A673 (cell line): ENCODE data around the gene SLC12A6.

Experiments used
- EZH2 ChIP-seq: fragments of 200-600 bp; sonication (generic); IDR thresholded peaks from 2 replicates; pipeline ENCODE4 v1.6.1; 2017; ENCODE audit warnings: borderline replicate concordance, low read depth, mild to moderate bottlenecking, mixed read lengths, antibody characterized with exemption, low read length; ENCODE audit not compliant: poor library complexity, severe bottlenecking
- TF ChIP-seq, protein P1 (sequence below): fragments of 300-800, 200-600 bp; sonication (generic); conservative IDR thresholded peaks from 2 replicates; pipeline ENCODE4 v1.5.1; 2017; ENCODE audit warnings: low read depth, mild to moderate bottlenecking, antibody characterized with exemption, low read length, moderate library complexity, mixed read lengths

DNA sequence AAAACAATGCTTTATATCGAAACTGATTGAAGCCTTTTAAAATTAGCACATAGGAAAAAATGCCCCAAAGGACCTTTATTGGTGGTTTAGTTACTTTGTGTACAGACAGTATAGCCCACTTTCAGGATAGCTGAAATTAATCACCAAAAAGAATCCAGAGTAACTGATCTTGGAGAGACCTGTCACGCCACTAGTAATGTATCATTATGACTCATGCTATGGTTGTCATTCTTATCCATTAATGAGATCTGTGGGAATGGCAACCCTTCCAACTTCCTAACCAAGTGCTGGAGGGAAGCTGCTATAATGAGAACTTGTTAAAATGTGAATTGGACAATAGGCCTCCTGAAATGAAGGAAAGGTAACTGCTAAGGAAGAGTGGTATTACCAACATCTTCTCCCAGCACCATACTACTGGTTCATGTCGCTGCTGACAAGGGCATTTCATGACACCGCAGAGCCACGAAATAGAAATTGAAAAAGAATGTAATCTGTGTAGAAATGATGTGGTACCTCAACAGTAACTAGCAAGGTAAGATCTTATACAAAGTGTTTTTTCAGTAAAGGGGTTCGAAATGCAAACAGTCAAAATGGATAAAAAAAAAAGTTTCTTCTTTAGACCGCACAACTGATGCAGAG lies 119.9 kb downstream of the SLC12A6 start:
- TF ChIP-seq, protein P1, sequence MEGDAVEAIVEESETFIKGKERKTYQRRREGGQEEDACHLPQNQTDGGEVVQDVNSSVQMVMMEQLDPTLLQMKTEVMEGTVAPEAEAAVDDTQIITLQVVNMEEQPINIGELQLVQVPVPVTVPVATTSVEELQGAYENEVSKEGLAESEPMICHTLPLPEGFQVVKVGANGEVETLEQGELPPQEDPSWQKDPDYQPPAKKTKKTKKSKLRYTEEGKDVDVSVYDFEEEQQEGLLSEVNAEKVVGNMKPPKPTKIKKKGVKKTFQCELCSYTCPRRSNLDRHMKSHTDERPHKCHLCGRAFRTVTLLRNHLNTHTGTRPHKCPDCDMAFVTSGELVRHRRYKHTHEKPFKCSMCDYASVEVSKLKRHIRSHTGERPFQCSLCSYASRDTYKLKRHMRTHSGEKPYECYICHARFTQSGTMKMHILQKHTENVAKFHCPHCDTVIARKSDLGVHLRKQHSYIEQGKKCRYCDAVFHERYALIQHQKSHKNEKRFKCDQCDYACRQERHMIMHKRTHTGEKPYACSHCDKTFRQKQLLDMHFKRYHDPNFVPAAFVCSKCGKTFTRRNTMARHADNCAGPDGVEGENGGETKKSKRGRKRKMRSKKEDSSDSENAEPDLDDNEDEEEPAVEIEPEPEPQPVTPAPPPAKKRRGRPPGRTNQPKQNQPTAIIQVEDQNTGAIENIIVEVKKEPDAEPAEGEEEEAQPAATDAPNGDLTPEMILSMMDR: no peak
- TF ChIP-seq EZH2: no peak
